H9 (cell line): ENCODE data around the gene MRPL41. TPM values are rescaled to one million over a fixed set of nuclear protein-coding genes. Genes with fewer than 3 reads are reported as not detected.

Experiments used
- DNase-seq: peaks from one replicate; pipeline ENCODE4 v3.0.0-alpha.2; 2017
- H2AFZ ChIP-seq: one replicate; pipeline ENCODE4 v1.6.1; 2013; ENCODE audit warnings: mild to moderate bottlenecking, low read length, control low read depth, moderate library complexity
- H2AK5ac ChIP-seq: 2 replicates; pipeline ENCODE4 v1.6.1; 2013; ENCODE audit warnings: low read length, control low read depth, mixed read lengths; ENCODE audit not compliant: insufficient read length
- H2BK120ac ChIP-seq: one replicate; pipeline ENCODE4 v1.6.1; 2013; ENCODE audit warnings: low read depth, mild to moderate bottlenecking, low read length, control low read depth, inconsistent platforms; ENCODE audit not compliant: poor library complexity, severe bottlenecking
- H2BK12ac ChIP-seq: 2 replicates; pipeline ENCODE4 v1.6.1; 2013; ENCODE audit warnings: low read length, control low read depth, mixed read lengths, low read depth; ENCODE audit not compliant: insufficient read length
- H2BK15ac ChIP-seq: 2 replicates; pipeline ENCODE4 v1.6.1; 2013; ENCODE audit warnings: low read depth, low read length, control low read depth
- H2BK20ac ChIP-seq: one replicate; pipeline ENCODE4 v1.6.1; 2013; ENCODE audit warnings: low read depth, mild to moderate bottlenecking, low read length, control low read depth, inconsistent platforms; ENCODE audit not compliant: poor library complexity, severe bottlenecking
- H2BK5ac ChIP-seq: 2 replicates; pipeline ENCODE4 v1.6.1; 2013; ENCODE audit warnings: low read length, control low read depth, mixed read lengths; ENCODE audit not compliant: insufficient read length
- H3K14ac ChIP-seq: 2 replicates; pipeline ENCODE4 v1.6.1; 2013; ENCODE audit warnings: low read length, control low read depth; ENCODE audit not compliant: insufficient read depth
- H3K18ac ChIP-seq: 2 replicates; pipeline ENCODE4 v1.6.1; 2013; ENCODE audit warnings: low read depth, mild to moderate bottlenecking, mixed read lengths, low read length, control low read depth; ENCODE audit not compliant: insufficient read length
- H3K23ac ChIP-seq: 2 replicates; pipeline ENCODE4 v1.6.1; 2013; ENCODE audit warnings: low read length, control low read depth, mixed read lengths, low read depth; ENCODE audit not compliant: insufficient read length
- H3K23me2 ChIP-seq: 2 replicates; pipeline ENCODE4 v1.6.1; 2013; ENCODE audit warnings: low read depth, mild to moderate bottlenecking, mixed read lengths, low read length, control low read depth; ENCODE audit not compliant: insufficient read length, poor library complexity, severe bottlenecking
- H3K27ac ChIP-seq: 2 replicates; pipeline ENCODE4 v1.5.1; 2013; ENCODE audit warnings: low read length, control low read depth, mixed read lengths, low read depth; ENCODE audit not compliant: insufficient read length
- H3K27me3 ChIP-seq: 2 replicates; pipeline ENCODE4 v1.6.1; 2013; ENCODE audit warnings: low read length, control low read depth, inconsistent platforms; ENCODE audit not compliant: insufficient read depth
- H3K4ac ChIP-seq: 2 replicates; pipeline ENCODE4 v1.6.1; 2013; ENCODE audit warnings: low read depth, mild to moderate bottlenecking, control low read depth, inconsistent platforms, low read length, moderate library complexity
- H3K4me1 ChIP-seq: 2 replicates; pipeline ENCODE4 v1.6.1; 2013; ENCODE audit warnings: low read length, control low read depth, inconsistent platforms; ENCODE audit not compliant: insufficient read depth
- H3K4me2 ChIP-seq: 2 replicates; pipeline ENCODE4 v1.6.1; 2013; ENCODE audit warnings: low read length, control low read depth, mixed read lengths; ENCODE audit not compliant: insufficient read length, insufficient read depth
- H3K56ac ChIP-seq: 2 replicates; pipeline ENCODE4 v1.6.1; 2013; ENCODE audit warnings: low read depth, mild to moderate bottlenecking, mixed read lengths, low read length, control low read depth; ENCODE audit not compliant: insufficient read length
- H3K79me1 ChIP-seq: 2 replicates; pipeline ENCODE4 v1.6.1; 2013; ENCODE audit warnings: low read depth, mild to moderate bottlenecking, moderate library complexity, low read length, control low read depth, inconsistent platforms; ENCODE audit not compliant: insufficient read depth, poor library complexity, severe bottlenecking
- H3K79me2 ChIP-seq: 2 replicates; pipeline ENCODE4 v1.6.1; 2013; ENCODE audit warnings: low read length, control low read depth, inconsistent platforms; ENCODE audit not compliant: insufficient read depth
- H3K9ac ChIP-seq: 2 replicates; pipeline ENCODE4 v1.6.1; 2013; ENCODE audit warnings: low read length, control low read depth, mixed read lengths; ENCODE audit not compliant: insufficient read length; ENCODE audit errors: extremely low read depth
- H3K9me3 ChIP-seq: one replicate; pipeline ENCODE4 v1.6.1; 2013; ENCODE audit warnings: low read depth, low read length, inconsistent platforms; ENCODE audit not compliant: control insufficient read depth
- H3T11ph ChIP-seq: one replicate; pipeline ENCODE4 v1.6.1; 2013; ENCODE audit warnings: mild to moderate bottlenecking, low read length, control low read depth, inconsistent platforms
- H4K20me1 ChIP-seq: one replicate; pipeline ENCODE4 v1.6.1; 2013; ENCODE audit not compliant: control insufficient read depth, insufficient read length, insufficient read depth
- H4K5ac ChIP-seq: 2 replicates; pipeline ENCODE4 v1.6.1; 2013; ENCODE audit warnings: low read depth, mild to moderate bottlenecking, mixed read lengths, low read length, control low read depth; ENCODE audit not compliant: insufficient read length
- H4K8ac ChIP-seq: replicated peaks from 2 replicates; pipeline ENCODE4 v1.6.1; 2013; ENCODE audit warnings: low read length, control low read depth, mixed read lengths, low read depth; ENCODE audit not compliant: insufficient read length
- H4K91ac ChIP-seq: 2 replicates; pipeline ENCODE4 v1.6.1; 2013; ENCODE audit warnings: low read depth, mild to moderate bottlenecking, moderate library complexity, mixed read lengths, low read length, control low read depth; ENCODE audit not compliant: insufficient read length
- H3K27ac Mint-ChIP-seq, 3 experiments: 2 replicates in 2 of 3; 3 replicates in 1 of 3; pipeline ENCODE4 v1.8.0; 2020 to 2021; ENCODE audit warnings: mixed read lengths in 3 of 3, mild to moderate bottlenecking in 1 of 3, moderate library complexity in 1 of 3
- H3K27me3 Mint-ChIP-seq: 2 replicates; pipeline ENCODE4 v1.8.0; 2021; ENCODE audit warnings: low read depth, mild to moderate bottlenecking, moderate library complexity, mixed read lengths
- H3K36me3 Mint-ChIP-seq, 3 experiments: 2 replicates in 2 of 3; 3 replicates in 1 of 3; pipeline ENCODE4 v1.8.0; 2020 to 2021; ENCODE audit warnings: low read depth in 3 of 3, mixed read lengths in 3 of 3; ENCODE audit not compliant: insufficient read depth in 1 of 3
- H3K4me1 Mint-ChIP-seq, 2 experiments: 2 replicates each; pipeline ENCODE4 v1.8.0; 2020; ENCODE audit warnings: mixed read lengths in 2 of 2
- H3K4me3 Mint-ChIP-seq, 2 experiments: 2 replicates in 1 of 2; 3 replicates in 1 of 2; pipeline ENCODE4 v1.8.0; 2020 to 2021; ENCODE audit warnings: mild to moderate bottlenecking in 2 of 2, mixed read lengths in 2 of 2, moderate library complexity in 1 of 2
- H3K9me3 Mint-ChIP-seq, 2 experiments: 2 replicates in 1 of 2; 3 replicates in 1 of 2; pipeline ENCODE4 v1.8.0; 2020; ENCODE audit warnings: mild to moderate bottlenecking in 2 of 2, mixed read lengths in 2 of 2, moderate library complexity in 1 of 2
- CTCF ChIP-seq: fragments of 200-600 bp; sonication (generic); conservative IDR thresholded peaks from 3 replicates; pipeline ENCODE4 v1.8.0; 2021; ENCODE audit warnings: antibody characterized with exemption, mild to moderate bottlenecking
- WGBS: extraction: QIAGEN DNeasy Blood & Tissue Kit; methylation state at CpG from one replicate; pipeline ENCODE4 v1.1.7; 2013; ENCODE audit warnings: missing lambda C conversion rate, low lambda C conversion rate, mixed read lengths; ENCODE audit not compliant: insufficient read length; ENCODE audit errors: extremely low coverage; 5-methylcytosine and 5-hydroxymethylcytosine counted together
- total RNA-seq: library from RNA; stranded (reverse); gene quantifications from 2 replicates; pipeline ENCODE4 v1.2.1, GENCODE V29; 2021

Gene MRPL41
- total RNA-seq, 1 experiment from 2014 or later = 52.2 TPM

GRCh38 chr9:137578518-137579258 lies 27.0 kb downstream of the MRPL41 start, which contains the start of gene DPH7:
Gene DPH7, minus strand, starts transcription at chr9:137578925. Its CDS starts 148 bp downstream, at chr9:137578777.
- H3K36me3 Mint-ChIP-seq = peaks cover 37 to 72% (median 59%) of the 10 kb centered on the region in 3 experiments

More at GRCh38 chr9:137578518-137579258, 27.0 kb downstream of the MRPL41 start, which contains the start of gene DPH7:
- no peak within 1 kb of the TSS for H2AK5ac ChIP-seq
- no peak within 1 kb of the TSS for H2BK15ac ChIP-seq
- WGBS = no CpG with 5 or more reads among the region's 82 CpGs
- H3T11ph ChIP-seq = no peak within 1 kb of the TSS
- no peaks in the 10 kb centered on the region for H3K27me3 ChIP-seq
- H3K9me3 ChIP-seq = no peaks in the 10 kb centered on the region
- no peak within 1 kb of the TSS for H4K91ac ChIP-seq
- peak within 1 kb of the TSS; percentile 93 for H3K4me2 ChIP-seq
- H3K14ac ChIP-seq = peak within 1 kb of the TSS; percentile 84
- peaks cover 4% of the 10 kb centered on the region; the same call in 1 of the 2 replicates for H3K4me1 ChIP-seq
- Mint-ChIP-seq H3K9me3 (no peaks in the 10 kb centered on the region), H3K4me3 (peak within 1 kb of the TSS; percentile 86 to 90), H3K4me1 (peaks cover 29 to 40% of the 10 kb centered on the region in 2 experiments), H3K27ac (peak within 1 kb of the TSS; percentile 24 to 94 (median 91); a peak in 5 of 7 replicates), H3K27me3 (no peaks in the 10 kb centered on the region)
- H3K4ac ChIP-seq = no peak within 1 kb of the TSS
- peaks cover 12% of the 10 kb centered on the region for H3K23me2 ChIP-seq
- H3K79me1 ChIP-seq = peaks cover 13% of the 10 kb centered on the region
- H2BK5ac ChIP-seq = no peak within 1 kb of the TSS
- H4K8ac ChIP-seq = no peak within 1 kb of the TSS
- no peak within 1 kb of the TSS for H3K23ac ChIP-seq
- no peak within 1 kb of the TSS for H2BK12ac ChIP-seq
- H4K20me1 ChIP-seq = no peaks in the 10 kb centered on the region
- no peak within 1 kb of the TSS for H2AFZ ChIP-seq
- peak within 1 kb of the TSS; percentile 65 for H3K18ac ChIP-seq
- no peak within 1 kb of the TSS for H2BK20ac ChIP-seq
- H2BK120ac ChIP-seq = no peak within 1 kb of the TSS
- H3K56ac ChIP-seq = no peak within 1 kb of the TSS
- no peak within 1 kb of the TSS for H3K27ac ChIP-seq
- peak within 1 kb of the TSS; percentile 79 for H3K9ac ChIP-seq
- no peak within 1 kb of the TSS for H4K5ac ChIP-seq
- peak; percentile 98 for TF ChIP-seq CTCF
- H3K79me2 ChIP-seq = peaks cover 10% of the 10 kb centered on the region; the same call in 1 of the 2 replicates
- DNase-seq = peak; percentile 95
